Lung (tissue), 12 donors: ENCODE results near the gene ZRANB2. TPM values are rescaled to one million over a fixed set of nuclear protein-coding genes. Genes with fewer than 3 reads are reported as not detected.

Source experiments
- ATAC-seq: fragments of 200-7000 bp; cut with Tn5 transposase; one replicate; pipeline ENCODE4 v1.9.1; 2020; ENCODE audit warnings: moderate number of reproducible peaks; ENCODE audit not compliant: insufficient read depth, low FRiP score
- DNase-seq, 3 donors: peaks; one replicate each; pipeline ENCODE4 v3.0.0-alpha.2; 2013 to 2017
- H3K27ac ChIP-seq, 2 donors: one replicate each; pipeline ENCODE4 v1.5.1; 2013; ENCODE audit warnings: mild to moderate bottlenecking in 2 of 2, moderate library complexity in 2 of 2, control low read depth in 1 of 2, inconsistent platforms in 1 of 2, low read depth in 1 of 2, low read length in 1 of 2
- H3K27me3 ChIP-seq, 3 donors: one replicate each; pipeline ENCODE4 v1.5.1; 2013; ENCODE audit warnings: low read length in 2 of 3; ENCODE audit not compliant: control insufficient read depth in 3 of 3, insufficient read depth in 3 of 3
- H3K36me3 ChIP-seq, 4 donors: one replicate each; pipeline ENCODE4 v1.5.1; 2013; ENCODE audit warnings: low read length in 4 of 4, mild to moderate bottlenecking in 1 of 4, moderate library complexity in 1 of 4; ENCODE audit not compliant: control insufficient read depth in 4 of 4, insufficient read depth in 4 of 4
- H3K4me1 ChIP-seq, 5 donors: one replicate each; pipeline ENCODE4 v1.5.1; 2013; ENCODE audit warnings: low read length in 5 of 5, mild to moderate bottlenecking in 2 of 5, moderate library complexity in 1 of 5; ENCODE audit not compliant: control insufficient read depth in 5 of 5, insufficient read depth in 5 of 5
- H3K4me3 ChIP-seq: one replicate; pipeline ENCODE4 v1.5.1; 2013; ENCODE audit warnings: mild to moderate bottlenecking, control low read depth, moderate library complexity
- H3K9ac ChIP-seq, 2 donors: one replicate each; pipeline ENCODE4 v1.5.1; 2013; ENCODE audit warnings: low read length in 2 of 2, control low read depth in 1 of 2; ENCODE audit not compliant: insufficient read depth in 1 of 2
- H3K9me3 ChIP-seq, 4 donors: one replicate each; pipeline ENCODE4 v1.5.1; 2013; ENCODE audit warnings: low read length in 3 of 4, mild to moderate bottlenecking in 1 of 4, moderate library complexity in 1 of 4; ENCODE audit not compliant: control insufficient read depth in 4 of 4, insufficient read depth in 3 of 4
- WGBS, 2 donors: extraction: QIAGEN DNeasy Blood & Tissue Kit; methylation state at CpG; one replicate each; pipeline ENCODE4 v1.1.7; 2013; 5-methylcytosine and 5-hydroxymethylcytosine counted together
- polyA plus RNA-seq, 2 donors: library from polyadenylated mRNA; stranded (reverse); fragments of 200-250 nt; gene quantifications; one replicate each; pipeline ENCODE4 v1.2.1, GENCODE V29; 2013
- total RNA-seq, 2 donors: library from RNA; depleted of rRNA in 1 of 2; stranded (reverse); fragments of >200 nt in 1 of 2; gene quantifications; one replicate each; pipeline ENCODE4 v1.2.1, GENCODE V29; 2014 to 2021
- TF ChIP-seq, protein P1 (sequence below): IDR thresholded peaks from 2 replicates; pipeline ENCODE4 v1.5.1; 2012; ENCODE audit warnings: mild to moderate bottlenecking; ENCODE audit errors: control extremely low read depth, extremely low read depth
- donor health status: control.
- donor health status: control.
- donor health status: Bipolar disorder and iron deficiency.
- donor health status: healthy.
- donor health status: DM: yes; HTN: yes; CAD: no.

Gene ZRANB2
- total and polyA plus RNA-seq, 4 donors: 37.1 to 164 (median 82.5) TPM

GRCh38 chr1:71101839-71102376 lies 21.1 kb upstream of the ZRANB2 start:
- WGBS, 2 donors: 94 to 97% methylated on average over 1 of the region's 1 CpG
- ATAC-seq: no peak

DNA sequence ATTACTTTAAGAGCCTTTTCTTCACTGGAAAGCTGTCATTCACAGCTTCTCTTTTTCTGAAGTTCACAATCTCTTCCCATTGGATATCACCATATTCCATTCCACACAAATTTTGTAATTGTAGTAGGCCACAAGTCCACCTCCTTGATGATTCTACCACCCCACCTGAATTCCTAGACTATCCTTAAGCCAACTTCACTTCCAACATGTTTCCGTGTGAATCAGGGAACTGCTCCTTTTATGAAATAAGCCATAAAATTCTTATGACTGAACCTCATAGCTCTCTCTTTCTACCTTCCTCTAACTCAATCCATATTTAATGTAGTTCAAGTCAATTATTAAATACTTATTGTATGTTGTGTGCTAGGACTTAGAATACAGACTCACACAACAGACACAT lies 16.6 kb upstream of the ZRANB2 start:
- Histone ChIP-seq H3K4me3 (no peak overlapping the region), H3K27ac (no peak overlapping the region), H3K4me1 (no peaks in the 10 kb centered on the region), H3K27me3 (no peaks in the 10 kb centered on the region), H3K9ac (no peak overlapping the region), H3K36me3 (no peaks in the 10 kb centered on the region), H3K9me3 (no peaks in the 10 kb centered on the region)
- WGBS, 2 donors: 94 to 98% methylated on average over 1 of the region's 1 CpG
- ATAC-seq (no peak), DNase-seq (no peak)
- TF ChIP-seq, protein P1, sequence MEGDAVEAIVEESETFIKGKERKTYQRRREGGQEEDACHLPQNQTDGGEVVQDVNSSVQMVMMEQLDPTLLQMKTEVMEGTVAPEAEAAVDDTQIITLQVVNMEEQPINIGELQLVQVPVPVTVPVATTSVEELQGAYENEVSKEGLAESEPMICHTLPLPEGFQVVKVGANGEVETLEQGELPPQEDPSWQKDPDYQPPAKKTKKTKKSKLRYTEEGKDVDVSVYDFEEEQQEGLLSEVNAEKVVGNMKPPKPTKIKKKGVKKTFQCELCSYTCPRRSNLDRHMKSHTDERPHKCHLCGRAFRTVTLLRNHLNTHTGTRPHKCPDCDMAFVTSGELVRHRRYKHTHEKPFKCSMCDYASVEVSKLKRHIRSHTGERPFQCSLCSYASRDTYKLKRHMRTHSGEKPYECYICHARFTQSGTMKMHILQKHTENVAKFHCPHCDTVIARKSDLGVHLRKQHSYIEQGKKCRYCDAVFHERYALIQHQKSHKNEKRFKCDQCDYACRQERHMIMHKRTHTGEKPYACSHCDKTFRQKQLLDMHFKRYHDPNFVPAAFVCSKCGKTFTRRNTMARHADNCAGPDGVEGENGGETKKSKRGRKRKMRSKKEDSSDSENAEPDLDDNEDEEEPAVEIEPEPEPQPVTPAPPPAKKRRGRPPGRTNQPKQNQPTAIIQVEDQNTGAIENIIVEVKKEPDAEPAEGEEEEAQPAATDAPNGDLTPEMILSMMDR: no peak

More at GRCh38 chr1:71101839-71102376, 21.1 kb upstream of the ZRANB2 start:
- DNase-seq: no peak
- Histone ChIP-seq H3K36me3 (no peaks in the 10 kb centered on the region), H3K4me3 (no peak overlapping the region), H3K9me3 (no peaks in the 10 kb centered on the region), H3K4me1 (no peaks in the 10 kb centered on the region), H3K27me3 (no peaks in the 10 kb centered on the region), H3K9ac (no peak overlapping the region), H3K27ac (no peak overlapping the region)
- TF ChIP-seq, protein P1: no peak

- no peak for ATAC-seq
- Histone ChIP-seq H3K27ac (no peak overlapping the region), H3K27me3 (no peaks in the 10 kb centered on the region), H3K9me3 (no peaks in the 10 kb centered on the region), H3K36me3 (no peaks in the 10 kb centered on the region), H3K4me1 (no peaks in the 10 kb centered on the region), H3K4me3 (no peak overlapping the region), H3K9ac (no peak overlapping the region)
- no peak for DNase-seq
- TF ChIP-seq, protein P1: no peak
- WGBS, 2 donors: 90 to 95% methylated on average over 2 of the region's 2 CpGs
These were observed 14.1 kb upstream of the ZRANB2 start for GRCh38 chr1:71094913-71095312.

GRCh38 chr1:71093938-71094337 lies 13.1 kb upstream of the ZRANB2 start:
- no peak overlapping the region for H3K4me3 ChIP-seq
- no peak overlapping the region for H3K27ac ChIP-seq
- H3K27me3 ChIP-seq: no peaks in the 10 kb centered on the region
- DNase-seq (peak in 2 of 3 donors; percentile 50 to 62), ATAC-seq (no peak)
- H3K9ac ChIP-seq: no peak overlapping the region
- 79 to 86% methylated on average over 1 of the region's 1 CpG for WGBS, 2 donors
- TF ChIP-seq, protein P1: no peak
- no peaks in the 10 kb centered on the region for H3K36me3 ChIP-seq
- H3K9me3 ChIP-seq: no peaks in the 10 kb centered on the region
- H3K4me1 ChIP-seq: no peaks in the 10 kb centered on the region
